WTC11 (cell line): Measurements from ENCODE around the gene NUP50. TPM values are rescaled to one million over a fixed set of nuclear protein-coding genes. Genes with fewer than 3 reads are reported as not detected.

Experiments used
- ATAC-seq: fragments of 200-7000 bp; cut with Tn5 transposase; 2 replicates; pipeline ENCODE4 v1.10.0; 2021; ENCODE audit warnings: mild to moderate bottlenecking, moderate library complexity
- CTCF ChIA-PET: fragments of 300-600 bp; sonication (Branson Sonifier 250); formaldehyde crosslinking; loops from one replicate; lab custom pipeline; 2021; ENCODE audit warnings: antibody characterized with exemption; lab: Charles Lee
- POLR2A ChIA-PET: fragments of 350-600 bp; sonication (Branson Sonifier 250); formaldehyde crosslinking; loops from one replicate; lab custom pipeline; 2021; ENCODE audit warnings: antibody characterized with exemption; lab: Charles Lee
- DNase-seq: peaks from one replicate; pipeline ENCODE4 v3.0.0; 2021; ENCODE audit warnings: low spot score
- H3K27ac Mint-ChIP-seq: 2 replicates; pipeline ENCODE4 v1.8.0; 2021; ENCODE audit warnings: mixed read lengths
- H3K27me3 Mint-ChIP-seq: 2 replicates; pipeline ENCODE4 v1.8.0; 2021; ENCODE audit warnings: low read depth, mild to moderate bottlenecking, moderate library complexity, mixed read lengths
- H3K36me3 Mint-ChIP-seq: 2 replicates; pipeline ENCODE4 v1.8.0; 2021; ENCODE audit warnings: mixed read lengths
- H3K4me1 Mint-ChIP-seq: 2 replicates; pipeline ENCODE4 v1.8.0; 2022; ENCODE audit warnings: mixed read lengths
- H3K4me3 Mint-ChIP-seq: 2 replicates; pipeline ENCODE4 v1.8.0; 2021; ENCODE audit warnings: mild to moderate bottlenecking, moderate library complexity, mixed read lengths
- H3K9me3 Mint-ChIP-seq: 2 replicates; pipeline ENCODE4 v1.8.0; 2021; ENCODE audit warnings: mixed read lengths
- AR ChIP-seq: fragments of 250-450 bp; sonication (Bioruptor Pico); IDR thresholded peaks from 2 replicates; pipeline ENCODE4 v1.9.0; 2021; ENCODE audit warnings: mild to moderate bottlenecking
- ATF2 ChIP-seq: sonication (generic); formaldehyde crosslinking; IDR thresholded peaks from 2 replicates; pipeline ENCODE4 v1.8.1; 2022; ENCODE audit warnings: low read depth, missing genetic modification reagents, borderline replicate concordance
- ATF3 ChIP-seq: sonication (generic); formaldehyde crosslinking; conservative IDR thresholded peaks from 2 replicates; pipeline ENCODE4 v1.8.1; 2022; ENCODE audit warnings: mild to moderate bottlenecking, missing genetic modification reagents
- ATF6 ChIP-seq: sonication (generic); formaldehyde crosslinking; IDR thresholded peaks from 2 replicates; pipeline ENCODE4 v1.8.1; 2023; ENCODE audit warnings: mild to moderate bottlenecking, missing genetic modification reagents
- CBFB ChIP-seq: sonication (generic); formaldehyde crosslinking; IDR thresholded peaks from 2 replicates; pipeline ENCODE4 v1.8.1; 2022; ENCODE audit warnings: mild to moderate bottlenecking, low read depth, missing genetic modification reagents
- CDX4 ChIP-seq: fragments of 250-450 bp; sonication (Bioruptor Pico); IDR thresholded peaks from 2 replicates; pipeline ENCODE4 v1.9.0; 2021; ENCODE audit warnings: moderate library complexity, mild to moderate bottlenecking, inconsistent platforms, borderline replicate concordance
- E2F1 ChIP-seq: sonication (generic); formaldehyde crosslinking; IDR thresholded peaks from 2 replicates; pipeline ENCODE4 v1.8.0; 2022; ENCODE audit warnings: mild to moderate bottlenecking, missing genetic modification reagents
- GABPB1 ChIP-seq: sonication (generic); formaldehyde crosslinking; IDR thresholded peaks from 2 replicates; pipeline ENCODE4 v1.8.1; 2023; ENCODE audit warnings: mild to moderate bottlenecking, missing genetic modification reagents
- JAZF1 ChIP-seq: fragments of 250-450 bp; sonication (Bioruptor Pico); IDR thresholded peaks from 2 replicates; pipeline ENCODE4 v1.9.0; 2021; ENCODE audit warnings: moderate library complexity, mild to moderate bottlenecking, inconsistent platforms
- KAT7 ChIP-seq: sonication (generic); formaldehyde crosslinking; IDR thresholded peaks from 2 replicates; pipeline ENCODE4 v1.8.1; 2023; ENCODE audit warnings: missing genetic modification reagents, mild to moderate bottlenecking, borderline replicate concordance
- NFYB ChIP-seq: sonication (generic); formaldehyde crosslinking; conservative IDR thresholded peaks from 2 replicates; pipeline ENCODE4 v1.8.0; 2022; ENCODE audit warnings: low read depth, missing genetic modification reagents
- PREB ChIP-seq: sonication (generic); formaldehyde crosslinking; IDR thresholded peaks from 2 replicates; pipeline ENCODE4 v1.8.1; 2022; ENCODE audit warnings: mild to moderate bottlenecking, missing genetic modification reagents, moderate library complexity, borderline replicate concordance
- RORB ChIP-seq: fragments of 250-450 bp; sonication (Bioruptor Pico); IDR thresholded peaks from 2 replicates; pipeline ENCODE4 v1.9.0; 2021; ENCODE audit warnings: mild to moderate bottlenecking
- USF1 ChIP-seq: sonication (generic); formaldehyde crosslinking; IDR thresholded peaks from 2 replicates; pipeline ENCODE4 v1.8.0; 2022; ENCODE audit warnings: mild to moderate bottlenecking, missing genetic modification reagents
- ZMAT4 ChIP-seq: fragments of 250-450 bp; sonication (Bioruptor Pico); IDR thresholded peaks from 2 replicates; pipeline ENCODE4 v1.9.0; 2021; ENCODE audit warnings: mild to moderate bottlenecking
- ZNF121 ChIP-seq: sonication (generic); formaldehyde crosslinking; IDR thresholded peaks from 2 replicates; pipeline ENCODE4 v1.8.0; 2023; ENCODE audit warnings: missing genetic modification reagents
- ZNF232 ChIP-seq: sonication (generic); formaldehyde crosslinking; IDR thresholded peaks from 2 replicates; pipeline ENCODE4 v1.8.0; 2022; ENCODE audit warnings: mild to moderate bottlenecking, missing genetic modification reagents
- ZNF396 ChIP-seq: fragments of 250-450 bp; sonication (Bioruptor Pico); IDR thresholded peaks from 2 replicates; pipeline ENCODE4 v1.8.0; 2021; ENCODE audit warnings: mild to moderate bottlenecking, moderate library complexity, borderline replicate concordance
- total RNA-seq: library from RNA; stranded (reverse); gene quantifications from 3 replicates; pipeline ENCODE4 v1.2.3, GENCODE V29; 2021

Gene NUP50
- total RNA-seq, 1 experiment from 2014 or later, result 131 TPM

- H3K27me3 Mint-ChIP-seq, result no peaks in the 10 kb centered on the region
- ATAC-seq (no peak), DNase-seq (no peak)
- no peaks in the 10 kb centered on the region for H3K9me3 Mint-ChIP-seq
- H3K36me3 Mint-ChIP-seq, result peaks cover 86% of the 10 kb centered on the region
- ChIA-PET CTCF (no interaction called here), POLR2A (no interaction called here)
- TF ChIP-seq ZNF396 (CRISPR knock-in tag), result no peak
- TF ChIP-seq ZNF121 (CRISPR knock-in tag), result peak; percentile 95
- no peak for TF ChIP-seq PREB
- no peak for TF ChIP-seq JAZF1 (CRISPR knock-in tag)
- TF ChIP-seq ATF3 (CRISPR knock-in tag), result no peak
- no peak for TF ChIP-seq USF1
- H3K4me1 Mint-ChIP-seq, result peaks cover 30% of the 10 kb centered on the region
- H3K27ac Mint-ChIP-seq, result peak overlapping the region; percentile 82; the same call in 1 of the 2 replicates
- H3K4me3 Mint-ChIP-seq, result no peak overlapping the region
Observed at GRCh38 chr22:45179276-45180049, 15.7 kb downstream of the NUP50 start.

- ChIA-PET POLR2A (no interaction called here), CTCF (interaction anchor here (1.7 kb wide), 1 partner anchor 29 kb away, joined by 5 read pairs; no protein-coding TSS in a partner anchor)
- no peaks in the 10 kb centered on the region for H3K27me3 Mint-ChIP-seq
- H3K4me3 Mint-ChIP-seq, result no peak overlapping the region
- DNase-seq (no peak), ATAC-seq (no peak)
- H3K27ac Mint-ChIP-seq, result peak overlapping the region; percentile 82
- H3K9me3 Mint-ChIP-seq, result no peaks in the 10 kb centered on the region
- peaks cover 86% of the 10 kb centered on the region for H3K36me3 Mint-ChIP-seq
- TF ChIP-seq AR (CRISPR knock-in tag) (no peak), ATF6 (CRISPR knock-in tag) (no peak), KAT7 (no peak), GABPB1 (CRISPR knock-in tag) (no peak), CBFB (CRISPR knock-in tag) (no peak)
- H3K4me1 Mint-ChIP-seq, result peaks cover 30% of the 10 kb centered on the region
Observed at GRCh38 chr22:45180146-45180679, 16.5 kb downstream of the NUP50 start.

GRCh38 chr22:45181240-45181639 is 17.5 kb downstream of the NUP50 start:
- Mint-ChIP-seq H3K9me3 (no peaks in the 10 kb centered on the region), H3K27ac (peak overlapping the region; percentile 92), H3K27me3 (no peaks in the 10 kb centered on the region), H3K4me1 (peaks cover 30% of the 10 kb centered on the region), H3K4me3 (no peak overlapping the region; the same call in 1 of the 2 replicates), H3K36me3 (peaks cover 86% of the 10 kb centered on the region)
- DNase-seq, result no peak
- ATAC-seq, result no peak
- ChIA-PET POLR2A (interaction anchor here (0.7 kb wide), 1 partner anchor 85 kb away, joined by 3 read pairs; no protein-coding TSS in a partner anchor), CTCF (interaction anchor here (0.5 to 1.7 kb wide), 4 partner anchors 11 to 1114 kb away, joined by 3 to 5 read pairs (median 3); no protein-coding TSS in a partner anchor)
- TF ChIP-seq ZMAT4 (CRISPR knock-in tag) (no peak), RORB (CRISPR knock-in tag) (no peak), NFYB (CRISPR knock-in tag) (no peak), ATF3 (CRISPR knock-in tag) (no peak), E2F1 (CRISPR knock-in tag) (no peak), ZNF232 (CRISPR knock-in tag) (no peak), ATF2 (CRISPR knock-in tag) (no peak), CDX4 (CRISPR knock-in tag) (no peak)
